Measurements from ENCODE around the gene NEURL1B.

Gene NEURL1B

DNA sequence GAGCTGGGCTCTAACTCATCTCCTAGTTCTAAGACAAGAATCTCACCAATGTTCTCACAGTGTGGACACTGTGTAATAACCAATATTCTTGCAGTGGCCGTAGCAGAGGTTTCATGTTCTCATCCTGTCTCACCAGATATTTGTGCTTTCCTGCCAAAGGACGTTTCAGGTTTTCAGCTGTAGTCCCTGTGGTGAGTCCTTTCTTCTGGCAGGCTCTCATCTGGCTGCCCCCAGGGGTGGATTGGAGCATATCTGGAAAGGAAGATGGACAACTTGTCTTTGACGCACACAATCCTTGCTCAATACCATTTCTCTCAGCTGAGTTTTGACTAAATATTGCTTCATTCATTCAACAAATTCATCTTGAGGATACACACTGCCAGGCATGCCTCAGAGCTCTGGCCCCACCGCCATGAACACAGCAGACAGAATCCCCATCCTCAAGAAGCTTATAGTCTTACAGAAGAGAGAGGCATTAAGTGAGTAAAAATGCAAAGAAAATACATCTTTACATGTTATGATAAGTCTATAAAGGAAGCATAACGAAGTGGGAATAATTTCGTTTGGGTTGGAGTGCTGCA, 33.8 kb upstream of the NEURL1B start:
- in situ Hi-C loops (cut with MboI; ENCODE audit: low sequenced_read_pairs): no loop called here

DNA sequence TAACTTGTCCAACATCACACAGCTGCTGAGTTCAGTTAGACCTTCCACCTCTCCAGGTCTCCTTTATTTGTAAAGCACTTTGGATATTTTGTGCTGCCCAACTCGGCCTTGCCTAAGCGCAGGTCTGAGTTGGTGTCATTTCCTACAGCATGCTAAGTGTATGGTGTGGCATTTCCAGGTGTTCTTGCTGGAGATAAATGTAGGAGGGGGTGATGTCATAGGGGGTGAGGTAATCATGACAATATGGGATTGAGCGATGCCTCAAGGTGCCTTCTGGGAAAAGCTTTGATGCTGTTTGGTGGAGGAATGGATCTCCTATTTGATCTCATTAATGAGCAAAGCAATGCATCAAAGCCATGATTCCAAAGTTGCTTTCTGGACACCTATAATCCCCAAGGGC, 32.3 kb upstream of the NEURL1B start:
- in situ Hi-C loops (cut with MboI; ENCODE audit: low sequenced_read_pairs): no loop called here

DNA sequence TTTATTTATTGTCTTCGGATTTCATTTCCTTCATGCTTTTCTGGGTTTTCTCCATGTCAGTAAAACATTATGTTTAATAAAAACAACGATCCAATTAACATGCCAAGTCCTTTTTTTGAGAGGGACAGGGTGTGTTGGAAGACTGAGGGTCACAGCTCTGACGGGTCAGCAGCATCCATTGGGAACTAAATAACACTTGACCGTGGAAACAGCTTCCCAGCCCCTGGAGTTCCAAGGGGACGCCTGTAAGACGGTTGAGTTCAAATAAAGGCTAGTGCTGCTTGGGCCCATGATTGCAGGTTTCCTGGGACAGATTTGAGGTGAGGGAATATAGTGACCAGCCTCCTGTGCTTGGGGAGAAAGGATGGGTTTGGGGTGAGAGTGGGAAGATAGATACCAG, 30.4 kb upstream of the NEURL1B start:
- in situ Hi-C loops (cut with MboI; ENCODE audit: low sequenced_read_pairs): no loop called here

DNA sequence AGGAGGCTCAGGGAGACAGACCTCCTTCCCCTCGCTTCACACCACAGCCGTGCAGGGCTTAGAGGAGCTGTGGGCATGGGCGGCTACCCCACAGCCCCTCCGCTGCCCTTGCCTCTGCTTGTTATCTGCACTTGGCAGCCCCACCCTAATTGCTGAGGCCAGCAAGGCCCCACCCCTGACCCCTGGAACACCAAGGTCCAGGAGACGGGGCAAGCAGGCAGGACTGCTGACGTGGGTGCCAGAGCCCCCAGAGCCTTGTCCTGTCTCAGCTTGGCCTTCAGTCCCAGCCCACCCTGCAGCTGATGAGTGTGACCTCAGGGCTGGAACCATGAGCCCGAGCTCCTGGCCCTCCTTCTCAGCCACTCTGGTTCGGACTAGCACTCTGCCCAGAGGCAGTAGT, 29.1 kb upstream of the NEURL1B start:
- in situ Hi-C loops (cut with MboI; ENCODE audit: low sequenced_read_pairs): no loop called here

DNA sequence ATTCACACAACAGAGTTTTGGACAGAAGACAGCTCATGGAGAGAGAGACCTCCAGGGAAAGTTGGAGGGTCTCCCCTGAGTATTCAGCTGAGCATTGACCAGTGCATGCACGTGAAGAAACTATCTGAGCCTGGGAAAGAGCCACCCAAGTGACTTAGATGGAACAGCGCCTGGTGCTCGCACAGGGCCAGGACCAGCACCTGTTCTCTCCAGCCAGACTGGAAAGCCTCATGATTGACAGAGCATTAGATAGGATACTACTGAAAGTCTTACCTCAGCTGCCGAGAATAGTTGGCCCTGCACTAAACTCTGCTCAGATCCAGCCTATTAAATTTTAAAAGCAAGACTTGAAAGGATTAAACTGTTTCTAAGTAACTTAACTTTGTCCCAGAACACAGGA, 28.3 kb upstream of the NEURL1B start:
- in situ Hi-C loops (cut with MboI; ENCODE audit: low sequenced_read_pairs): no loop called here

DNA sequence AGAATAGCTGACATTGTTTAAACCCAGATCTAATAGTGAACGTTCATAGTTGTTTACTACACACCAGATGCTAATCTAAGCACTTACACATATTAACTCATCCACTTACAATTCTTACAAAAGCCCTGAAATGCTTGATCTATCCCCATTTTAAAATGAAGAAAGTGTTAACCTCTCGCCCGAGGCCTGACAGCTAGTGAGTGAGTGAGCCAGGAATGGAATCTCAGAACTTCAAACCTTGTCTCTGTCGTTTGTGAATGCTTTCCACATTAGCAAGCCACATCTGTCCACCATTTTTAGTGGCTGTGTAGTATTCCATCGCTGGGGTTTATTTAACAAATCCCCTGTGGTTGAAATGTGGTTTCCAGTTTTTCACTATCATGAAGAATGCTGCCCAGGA, 24.9 kb upstream of the NEURL1B start:
- in situ Hi-C loops (cut with MboI; ENCODE audit: low sequenced_read_pairs): no loop called here

DNA sequence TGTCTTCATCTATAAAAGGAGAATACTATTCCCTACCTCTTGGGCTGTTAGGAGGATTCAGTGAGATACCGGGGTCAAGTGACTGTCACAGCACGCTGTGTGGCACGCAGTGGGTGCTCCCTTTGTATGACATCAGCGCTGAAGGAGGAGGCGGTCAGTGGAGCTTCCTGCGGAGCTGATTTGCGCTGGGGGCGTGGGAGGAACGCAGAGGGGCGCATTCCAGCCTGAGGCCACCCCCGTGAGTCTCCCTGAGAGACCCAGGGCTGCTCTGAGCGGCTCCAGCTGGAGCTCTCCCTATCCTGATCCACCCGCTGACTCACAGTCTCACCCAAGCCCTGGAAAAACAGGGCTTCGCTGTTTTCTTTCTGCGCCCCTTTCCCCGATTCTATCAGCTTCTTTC, 24.3 kb upstream of the NEURL1B start:
- in situ Hi-C loops (cut with MboI; ENCODE audit: low sequenced_read_pairs): no loop called here

DNA sequence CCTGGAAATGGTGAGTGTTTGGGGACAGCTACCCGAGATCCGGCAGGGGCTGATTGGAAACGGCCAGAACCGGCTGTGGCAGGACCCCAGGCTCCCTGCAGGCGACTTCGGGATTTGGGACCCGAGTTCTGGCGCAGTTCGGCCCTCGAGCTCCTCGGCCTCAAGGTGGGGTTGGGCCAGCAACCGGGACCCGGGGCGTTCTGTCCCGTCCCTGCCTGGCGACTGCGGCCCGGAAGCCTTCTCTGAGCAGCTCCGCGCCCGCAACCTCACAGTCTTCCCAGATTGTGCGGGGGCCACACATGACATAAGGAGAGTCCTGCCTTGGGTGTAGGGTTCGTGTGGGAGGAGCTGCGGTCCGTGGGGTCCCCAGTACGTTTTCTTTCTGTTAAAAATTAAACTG, 23.2 kb upstream of the NEURL1B start:
- in situ Hi-C loops (cut with MboI; ENCODE audit: low sequenced_read_pairs): no loop called here

DNA sequence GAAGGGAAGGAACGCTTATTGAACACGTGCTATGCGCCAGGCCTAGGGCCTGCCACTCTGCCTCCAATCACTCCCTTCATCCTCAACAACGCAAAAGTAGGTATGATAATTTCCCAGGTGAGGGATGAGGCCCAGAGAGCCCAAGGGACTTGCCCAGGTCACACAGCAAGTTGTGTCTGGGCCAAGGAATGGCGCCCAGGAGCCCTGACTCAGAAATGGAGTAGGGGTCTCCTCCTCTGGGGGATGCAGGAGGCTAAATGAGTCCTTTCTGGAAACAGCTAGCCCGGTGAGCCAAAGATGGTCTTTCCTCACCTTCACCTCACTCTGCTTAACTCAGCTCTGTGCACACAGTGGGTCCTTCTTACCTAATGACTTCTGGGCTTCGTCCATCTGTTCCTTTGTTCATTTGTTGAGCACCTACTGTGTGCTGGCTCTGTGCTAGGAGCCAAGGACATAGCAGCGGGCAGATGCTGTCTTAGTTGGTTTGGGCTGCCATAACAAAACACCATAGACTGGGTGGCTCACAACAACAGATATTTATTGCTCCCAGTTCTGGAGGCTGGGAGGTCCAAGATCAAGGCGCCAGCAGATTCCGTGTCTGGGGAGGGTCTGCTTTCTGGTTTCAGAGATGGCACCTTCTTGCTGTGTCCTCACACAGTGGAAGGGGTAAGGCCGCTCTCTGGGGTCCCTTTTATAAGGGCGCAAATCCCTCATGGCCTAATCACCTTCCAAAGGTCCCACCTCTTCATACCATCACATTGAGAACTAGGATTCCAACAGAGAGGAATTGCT, 22.3 kb upstream of the NEURL1B start:
- in situ Hi-C loops (cut with MboI; ENCODE audit: low sequenced_read_pairs): no loop called here

DNA sequence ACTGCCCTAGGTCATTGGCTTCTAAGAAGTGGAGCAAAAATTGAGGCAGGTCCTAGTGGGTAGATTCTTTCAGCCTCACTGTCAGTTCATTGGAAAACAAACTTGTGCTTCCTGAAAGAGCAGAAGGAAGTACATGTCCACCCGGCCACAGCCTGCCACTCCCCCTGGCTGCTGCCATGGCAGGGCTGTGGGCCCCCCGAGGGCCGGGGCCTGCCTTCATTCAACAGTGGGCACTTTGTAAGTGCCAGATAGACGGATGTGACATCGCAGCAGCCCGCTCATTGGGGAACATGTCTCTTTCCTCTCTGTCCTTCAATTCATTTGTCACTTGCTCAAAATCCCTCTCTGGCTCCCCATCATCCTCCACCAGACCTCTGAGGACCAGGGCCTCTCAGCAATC, 20.6 kb upstream of the NEURL1B start:
- in situ Hi-C loops (cut with MboI; ENCODE audit: low sequenced_read_pairs): no loop called here

DNA sequence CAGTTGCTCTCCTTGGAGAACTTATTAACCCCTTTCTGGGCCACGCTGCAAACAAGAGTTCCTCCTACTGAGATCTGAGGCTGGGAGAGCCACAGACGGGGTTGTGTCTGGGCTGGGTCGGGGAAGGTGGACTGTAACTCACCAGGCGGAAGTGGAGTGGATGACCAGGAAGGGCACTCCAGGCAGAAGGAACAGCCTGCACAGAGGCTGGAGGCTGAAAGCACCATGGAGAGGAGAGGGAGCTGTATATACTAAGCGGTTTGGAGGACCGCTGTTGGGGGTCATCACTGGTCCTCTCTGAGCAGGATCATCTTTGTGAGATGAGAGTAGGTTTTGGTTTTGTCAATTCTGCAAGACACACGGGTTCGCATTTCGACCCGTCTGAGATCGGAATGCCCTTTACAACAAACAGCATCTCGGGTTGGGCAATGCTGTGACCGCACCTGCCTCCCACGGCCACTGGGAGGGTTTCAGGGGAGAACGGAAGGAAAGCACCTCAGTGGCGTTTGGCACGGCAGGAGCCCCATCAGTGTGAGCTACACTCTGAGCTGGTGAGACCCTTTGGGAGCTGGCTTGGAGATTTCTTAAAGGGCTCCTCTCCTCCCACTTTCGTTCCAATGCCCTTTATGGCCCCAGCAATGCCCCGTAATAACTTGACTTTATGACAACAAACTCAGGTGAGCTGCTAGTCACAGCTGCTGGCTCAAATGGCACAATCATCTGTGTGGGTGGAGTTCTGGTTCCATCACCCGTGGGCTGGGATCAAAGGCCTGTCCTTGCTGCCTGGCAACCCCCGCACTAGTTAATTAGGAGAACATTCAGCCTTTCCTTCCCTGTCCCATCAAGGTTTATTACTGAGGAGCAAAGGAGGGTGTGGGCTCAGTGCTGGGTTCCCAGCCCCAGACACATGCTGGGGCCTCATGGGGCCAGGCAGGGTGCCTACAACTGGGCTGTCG, 18.7 kb upstream of the NEURL1B start:
- in situ Hi-C loops (cut with MboI; ENCODE audit: low sequenced_read_pairs): no loop called here

DNA sequence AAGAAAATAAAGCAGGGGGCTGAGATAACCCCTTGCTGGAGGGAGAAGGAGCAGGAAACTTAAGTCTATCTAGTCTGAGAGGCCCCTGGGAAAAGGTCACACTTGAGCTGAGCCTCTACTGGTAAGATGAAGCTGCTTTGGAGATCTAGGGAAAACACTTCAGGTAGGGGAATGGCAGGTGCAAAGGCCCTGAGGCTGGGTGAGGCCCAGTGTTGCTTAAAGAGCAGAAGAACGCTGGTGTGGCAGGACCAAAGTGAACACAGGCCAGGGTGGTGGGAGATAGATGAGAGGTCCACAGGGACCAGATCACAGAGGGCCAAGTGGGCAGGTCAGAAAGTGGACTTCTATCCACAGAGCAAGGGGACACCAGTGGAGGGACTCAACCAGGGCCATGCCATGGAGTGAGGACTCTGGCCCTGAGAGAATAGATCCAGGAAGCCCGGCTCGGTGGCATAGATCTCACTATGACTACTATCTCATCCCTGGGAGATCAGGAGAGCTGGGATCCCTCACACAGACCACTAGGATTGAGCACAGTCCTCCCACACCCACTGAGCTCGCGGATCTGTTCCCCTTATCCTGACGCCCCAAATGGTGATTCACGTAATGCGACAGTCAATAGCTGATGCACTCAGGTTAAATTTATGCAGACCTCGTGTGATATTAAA, 17.6 kb upstream of the NEURL1B start:
- in situ Hi-C loops (cut with MboI; ENCODE audit: low sequenced_read_pairs): no loop called here

DNA sequence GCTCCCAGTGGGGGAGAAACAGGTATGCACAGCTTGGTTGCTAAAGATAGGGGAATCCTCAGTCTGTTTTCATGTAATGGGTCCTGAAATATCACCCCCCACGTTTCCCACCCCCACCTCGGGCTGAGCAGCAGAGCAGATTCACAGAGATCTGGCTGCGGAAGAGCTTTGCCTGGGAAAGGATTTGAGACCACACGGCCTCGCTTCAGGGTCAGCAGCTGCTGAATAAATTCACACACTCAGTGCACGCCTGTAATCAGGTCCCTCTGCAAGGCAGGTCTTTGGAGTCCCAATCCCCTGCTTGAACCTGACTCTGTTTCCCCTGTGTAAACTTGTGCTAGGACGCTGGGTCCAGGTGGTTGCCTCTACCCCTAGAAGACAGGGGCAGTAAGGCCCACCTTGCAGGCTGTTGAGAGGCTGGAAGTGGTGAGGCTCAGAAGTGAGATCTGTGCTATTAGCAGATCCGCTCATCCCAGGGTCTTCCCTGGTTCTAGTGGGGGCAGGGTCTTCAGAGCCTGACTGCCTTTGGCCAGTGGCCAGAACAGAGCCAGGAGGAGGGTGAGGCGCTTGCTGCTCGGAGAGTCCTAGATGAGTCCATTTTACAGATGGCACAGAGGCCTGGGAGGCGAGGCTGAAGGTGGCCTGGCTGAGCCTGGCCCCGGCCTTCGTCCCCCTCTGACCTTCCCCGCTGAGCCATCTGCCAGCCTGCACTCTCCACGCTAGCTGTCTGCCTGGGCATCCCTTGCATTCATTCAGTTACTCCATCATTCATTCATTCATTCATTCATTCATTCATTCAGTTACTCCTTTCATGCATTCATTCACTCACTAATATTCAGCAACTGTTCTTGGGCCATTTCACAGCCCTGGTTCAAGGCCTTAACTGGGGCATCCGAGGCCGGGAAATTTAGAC, 16.7 kb upstream of the NEURL1B start:
- in situ Hi-C loops (cut with MboI; ENCODE audit: low sequenced_read_pairs): no loop called here

DNA sequence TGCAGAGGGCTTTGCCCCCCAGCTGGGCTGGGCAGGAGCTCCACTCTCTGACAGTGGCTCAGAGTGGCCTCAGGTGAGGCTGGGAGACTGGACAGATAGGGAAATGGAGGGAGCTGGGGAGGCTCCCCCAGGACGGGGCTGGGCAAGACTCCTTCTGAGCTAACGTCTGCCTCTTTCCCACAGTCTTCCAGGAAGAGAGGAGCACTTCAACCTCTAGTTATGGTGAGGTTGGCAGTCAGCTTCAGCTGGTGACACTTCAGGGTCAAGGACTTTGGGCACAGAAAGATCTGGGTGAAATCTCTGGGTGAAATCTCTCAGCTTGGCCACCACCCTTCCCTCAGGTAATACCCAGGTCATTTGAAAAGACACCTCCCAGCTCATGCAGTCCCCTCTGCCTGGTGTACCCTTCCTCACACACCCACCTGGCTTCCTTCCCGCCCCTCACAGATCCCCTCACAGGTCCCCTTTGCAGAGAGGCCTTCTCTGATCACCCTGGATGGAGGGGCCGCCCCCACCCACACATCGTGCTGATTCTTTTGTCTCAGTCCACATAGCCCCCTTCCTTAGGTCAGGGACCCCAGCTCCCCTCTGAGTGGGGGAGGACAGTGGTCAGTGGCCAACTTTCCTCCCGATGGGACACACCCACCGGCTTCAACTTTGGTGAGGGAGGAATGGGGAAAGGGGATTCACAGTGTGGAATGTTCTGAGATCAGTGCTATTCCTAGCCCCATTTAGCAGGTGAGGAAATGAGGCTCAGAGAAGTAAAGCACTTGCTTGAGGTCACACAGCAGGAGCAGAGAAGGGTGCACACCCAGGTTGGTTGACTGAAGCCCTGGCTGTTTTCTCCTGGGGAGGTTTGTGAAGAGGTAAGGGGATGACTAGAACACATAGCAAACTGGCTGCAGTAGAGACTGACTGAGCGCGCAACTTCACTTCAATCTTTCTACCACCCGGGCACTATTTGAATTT, 15.8 kb upstream of the NEURL1B start:
- in situ Hi-C loops (cut with MboI; ENCODE audit: low sequenced_read_pairs): no loop called here

DNA sequence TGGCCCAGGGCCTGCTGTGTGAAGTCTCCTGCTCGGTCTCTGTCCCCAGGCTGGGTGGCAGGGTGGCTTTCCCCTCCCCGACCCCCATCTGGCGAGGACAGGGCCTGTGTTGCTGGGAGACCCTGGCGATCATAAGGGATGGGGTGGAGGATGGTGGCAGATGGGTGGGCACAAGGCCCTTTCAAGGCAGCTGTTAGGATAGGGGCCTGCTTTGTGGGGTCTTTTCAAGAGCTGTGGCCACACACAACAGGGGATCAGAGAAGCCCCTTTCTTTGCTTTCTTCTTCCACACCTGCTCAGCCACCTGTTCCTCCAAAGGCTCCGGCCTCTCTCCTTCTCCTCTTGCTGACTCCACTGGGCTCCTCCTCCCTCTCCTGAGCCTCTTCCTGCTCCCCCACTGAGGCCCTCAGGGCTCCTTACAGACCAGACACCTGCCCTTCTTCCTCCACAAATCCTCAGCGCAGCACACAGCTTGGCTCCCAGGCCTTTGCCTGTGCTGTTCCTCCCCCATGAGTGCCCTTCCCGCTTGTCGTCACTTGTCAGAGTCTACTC, 15.0 kb upstream of the NEURL1B start:
- in situ Hi-C loops (cut with MboI; ENCODE audit: low sequenced_read_pairs): no loop called here

DNA sequence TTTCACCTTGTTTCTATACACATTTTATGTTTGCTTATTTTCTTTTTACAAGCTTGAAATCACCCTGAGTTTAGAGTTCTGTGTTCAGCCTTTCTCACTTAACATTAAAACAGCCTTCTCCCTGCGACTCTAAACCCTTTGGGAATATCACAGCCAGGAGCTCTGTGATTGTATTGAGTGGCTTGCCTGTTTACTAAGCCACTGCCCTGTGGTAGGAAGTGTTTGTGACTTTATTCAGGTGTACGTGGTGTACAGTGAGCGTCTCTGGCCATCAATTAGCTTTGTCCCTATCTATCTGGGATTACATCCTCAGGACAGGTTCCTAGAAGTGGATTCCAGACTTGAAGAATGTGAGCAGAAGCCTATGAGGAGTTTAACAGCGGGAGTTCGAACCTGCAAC, 11.0 kb upstream of the NEURL1B start:
- in situ Hi-C loops (cut with MboI; ENCODE audit: low sequenced_read_pairs): no loop called here

DNA sequence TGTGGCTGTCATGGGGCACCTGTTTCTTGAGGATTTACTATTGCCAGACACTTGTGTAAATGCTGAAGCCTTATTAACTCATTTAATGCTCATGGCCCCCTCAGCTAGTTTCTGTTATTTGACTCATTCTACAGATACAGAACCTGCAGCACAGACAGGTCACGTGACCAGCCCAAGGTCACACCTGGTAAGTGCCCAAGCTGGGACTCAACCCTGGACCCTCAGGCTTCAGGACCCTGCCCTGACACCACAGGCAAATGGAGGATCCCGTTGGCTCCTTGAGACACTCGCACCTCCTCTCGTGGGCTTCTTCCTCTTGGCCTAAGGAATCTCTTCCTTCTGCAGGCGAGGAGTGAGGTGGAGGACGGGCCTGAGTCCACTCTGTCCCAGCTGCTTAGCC, 10.6 kb upstream of the NEURL1B start:
- in situ Hi-C loops (cut with MboI; ENCODE audit: low sequenced_read_pairs): no loop called here

DNA sequence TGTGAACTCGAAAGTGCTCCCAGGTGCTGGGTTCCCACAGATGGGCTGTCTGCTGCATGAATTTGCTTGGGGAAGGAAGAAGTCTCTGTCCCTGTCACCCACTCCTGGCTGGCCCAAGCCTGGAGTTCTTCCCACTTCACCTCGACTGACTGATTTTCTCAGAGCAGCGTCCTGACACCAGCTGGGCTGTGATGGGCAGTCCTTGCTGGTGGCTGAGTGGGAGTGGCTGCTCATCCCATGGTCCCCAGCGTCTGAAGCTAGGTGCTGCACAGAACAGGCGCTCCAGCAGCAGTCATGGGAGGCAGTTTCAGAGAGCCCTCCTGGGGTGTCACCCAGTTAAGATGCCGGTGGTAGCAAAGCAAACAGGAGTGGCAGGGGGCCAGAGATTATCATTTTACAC, 10.1 kb upstream of the NEURL1B start:
- in situ Hi-C loops (cut with MboI; ENCODE audit: low sequenced_read_pairs): no loop called here

Measured in HL-60/S4 (cell line).